ENCODE data around the gene HYPK. TPM values are rescaled to one million over a fixed set of nuclear protein-coding genes. Genes with fewer than 3 reads are reported as not detected.
"Not testable (repeated sequence)": the region's sequence is repeated elsewhere in the genome, so short reads cannot be mapped to it uniquely, and the experiment has no call there.

The HYPK gene
- total RNA-seq, 1 donor from 2014 or later, result 20.2 TPM

GRCh38 chr15:43808960-43809678 is 8.7 kb downstream of the HYPK start:
- Histone ChIP-seq H3K4me1 (no peaks in the 10 kb centered on the region), H3K36me3 (peaks cover 91 to 100% of the 10 kb centered on the region in 2 donors), H3K27me3 (no peaks in the 10 kb centered on the region), H3K4me3 (no peak overlapping the region), H3K9me3 (no peaks in the 10 kb centered on the region), H3K27ac (no peak overlapping the region)
- intact Hi-C loops (cut with DNase I), result no loop called here
- no peak for TF ChIP-seq CTCF (IDR thresholded peaks at IDR 0.05)
- DNase-seq (ENCODE audit: low spot score in 2 of 2), result no peak

GRCh38 chr15:43815064-43815463 is 14.7 kb downstream of the HYPK start:
- DNase-seq (ENCODE audit: low spot score in 2 of 2); H3K27ac ChIP-seq; intact Hi-C loops (cut with DNase I); H3K4me1 ChIP-seq; H3K4me3 ChIP-seq; H3K27me3 ChIP-seq; H3K9me3 ChIP-seq: not testable (repeated sequence)
- peaks cover 71 to 72% of the 10 kb centered on the region in 2 donors for H3K36me3 ChIP-seq

GRCh38 chr15:43821505-43821904 is 21.1 kb downstream of the HYPK start:
- no peak overlapping the region for H3K4me3 ChIP-seq
- H3K36me3 ChIP-seq, result peaks cover 7 to 13% of the 10 kb centered on the region in 2 donors
- no peaks in the 10 kb centered on the region for H3K9me3 ChIP-seq
- no peak for TF ChIP-seq CTCF (IDR thresholded peaks at IDR 0.05)
- intact Hi-C loops (cut with DNase I), result loop anchor here (10.0 kb wide), 1 partner anchor 47 kb away; the partner anchor contains the start of gene ELL3
- H3K27ac ChIP-seq, result no peak overlapping the region
- no peaks in the 10 kb centered on the region for H3K27me3 ChIP-seq
- peaks cover 8 to 15% of the 10 kb centered on the region in 2 donors for H3K4me1 ChIP-seq
- no peak for DNase-seq (ENCODE audit: low spot score in 2 of 2)

GRCh38 chr15:43824302-43825246 is 24.2 kb downstream of the HYPK start, which contains the start of gene MFAP1:
MFAP1 (minus strand) TSS chr15:43824690; CDS start chr15:43824569, 121 bp downstream.
- intact Hi-C loops (cut with DNase I), result loop anchor here (1.0 to 10.0 kb wide), 3 partner anchors 24 to 50 kb away; partner anchors contain the start of genes ELL3, HYPK, SERF2 and SERINC4
- H3K4me1 ChIP-seq, result peaks cover 9 to 18% of the 10 kb centered on the region in 2 donors
- no peaks in the 10 kb centered on the region for H3K9me3 ChIP-seq
- TF ChIP-seq CTCF (IDR thresholded peaks at IDR 0.05), result no peak
- peak; percentile 83 to 97 for DNase-seq (ENCODE audit: low spot score in 2 of 2)
- H3K4me3 ChIP-seq, result peak within 1 kb of the TSS; percentile 57 to 83
- H3K27ac ChIP-seq, result peak within 1 kb of the TSS; percentile 91 to 92
- no peaks in the 10 kb centered on the region for H3K27me3 ChIP-seq
- no peaks in the 10 kb centered on the region for H3K36me3 ChIP-seq

- H3K36me3 ChIP-seq; H3K4me3 ChIP-seq; H3K27ac ChIP-seq; DNase-seq (ENCODE audit: low spot score in 2 of 2); H3K27me3 ChIP-seq; H3K9me3 ChIP-seq: not testable (repeated sequence)
- peaks cover 9 to 18% of the 10 kb centered on the region in 2 donors for H3K4me1 ChIP-seq
- intact Hi-C loops (cut with DNase I), result loop anchor here (2.0 to 10.0 kb wide), 2 partner anchors 25 to 51 kb away; partner anchors contain the start of genes ELL3, HYPK and SERINC4
Observed at GRCh38 chr15:43825305-43825704, 24.9 kb downstream of the HYPK start.

GRCh38 chr15:43826029-43826507 is 25.7 kb downstream of the HYPK start:
- Histone ChIP-seq H3K27me3 (no peaks in the 10 kb centered on the region), H3K4me3 (peak overlapping the region in 1 of 2 donors; percentile 74), H3K9me3 (no peaks in the 10 kb centered on the region), H3K4me1 (peaks cover 9 to 18% of the 10 kb centered on the region in 2 donors), H3K27ac (peak overlapping the region; percentile 60 to 80), H3K36me3 (no peaks in the 10 kb centered on the region)
- DNase-seq (ENCODE audit: low spot score in 2 of 2), result no peak
- intact Hi-C loops (cut with DNase I), result loop anchor here (10.0 kb wide), 1 partner anchor 51 kb away; the partner anchor contains the start of gene ELL3
- no peak for TF ChIP-seq CTCF (IDR thresholded peaks at IDR 0.05)

All from ascending aorta (tissue), 2 donors.